HG03442 (cell line): ENCODE measurements around the gene PLPP1.
A peak's percentile ranks its signal among the peaks of the same experiment; 100 is the strongest.

Experiments
- ATAC-seq: cut with Tn5 transposase; IDR thresholded peaks from one replicate; pipeline ENCODE4 v1.9.1; 2021; ENCODE audit warnings: mild to moderate bottlenecking, moderate library complexity; ENCODE audit not compliant: unreplicated experiment

Gene PLPP1

DNA sequence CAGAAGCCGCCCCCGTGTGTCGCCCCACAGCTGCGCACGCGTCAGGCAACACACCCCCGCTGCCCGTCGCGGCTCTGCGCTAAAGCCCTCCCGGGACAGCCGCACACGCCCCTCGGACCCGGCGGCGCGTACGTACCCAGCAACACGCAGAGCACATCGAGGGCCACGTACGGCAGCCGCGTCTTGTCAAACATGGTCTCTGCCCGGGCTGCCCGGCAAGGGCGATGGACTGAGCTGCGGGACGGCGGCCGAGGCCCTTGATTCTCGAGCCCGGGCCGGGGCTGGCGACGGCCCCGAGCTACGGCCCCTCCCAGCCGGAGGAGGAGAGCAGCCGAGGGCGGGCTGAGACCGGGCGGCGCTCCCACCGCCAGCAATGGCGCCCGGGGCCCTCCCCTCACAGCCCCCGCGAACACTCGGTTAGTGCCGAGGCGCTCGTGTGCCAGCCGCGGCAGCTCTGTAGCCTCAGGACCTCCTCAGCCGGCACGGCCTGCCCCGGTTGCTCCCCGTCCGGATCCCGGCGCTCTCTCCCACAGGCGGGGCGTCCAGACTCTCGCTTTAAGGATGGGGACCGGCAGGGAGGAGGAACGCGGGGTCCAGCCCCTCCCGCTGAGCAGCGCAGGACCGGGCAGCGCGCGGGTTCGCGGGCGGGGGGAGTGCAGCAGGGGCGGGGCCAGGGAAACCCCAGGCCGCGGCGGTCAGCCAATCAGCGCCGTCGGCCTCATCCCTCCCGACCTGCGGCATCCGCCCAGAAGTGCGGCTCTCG, at the start of gene PLPP1:
Gene PLPP1 (minus strand): TSS at position 529 of the 763 bp plus-strand sequence. CDS start 335 bp downstream, at position 194.
- peak; percentile 80 for ATAC-seq

DNA sequence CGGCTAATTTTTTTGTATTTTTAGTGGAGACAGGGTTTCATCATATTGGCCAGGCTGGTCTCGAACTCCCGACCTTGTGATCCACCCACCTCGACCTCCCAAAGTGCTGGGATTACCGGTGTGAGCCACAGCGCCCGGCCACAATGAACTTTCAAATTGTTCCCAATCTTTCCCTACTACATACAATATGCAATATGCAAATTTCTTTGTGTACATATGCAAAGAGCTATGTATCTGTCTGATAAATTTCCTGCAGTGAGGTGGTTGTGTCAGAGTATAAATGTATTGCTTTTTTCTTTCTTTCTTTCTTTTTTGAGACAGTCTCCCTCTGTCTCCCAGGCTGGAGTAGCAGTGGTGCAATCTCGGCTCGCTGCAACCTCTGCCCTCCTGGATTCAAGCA, 48.8 kb upstream of the PLPP1 start:
- ATAC-seq: no peak

DNA sequence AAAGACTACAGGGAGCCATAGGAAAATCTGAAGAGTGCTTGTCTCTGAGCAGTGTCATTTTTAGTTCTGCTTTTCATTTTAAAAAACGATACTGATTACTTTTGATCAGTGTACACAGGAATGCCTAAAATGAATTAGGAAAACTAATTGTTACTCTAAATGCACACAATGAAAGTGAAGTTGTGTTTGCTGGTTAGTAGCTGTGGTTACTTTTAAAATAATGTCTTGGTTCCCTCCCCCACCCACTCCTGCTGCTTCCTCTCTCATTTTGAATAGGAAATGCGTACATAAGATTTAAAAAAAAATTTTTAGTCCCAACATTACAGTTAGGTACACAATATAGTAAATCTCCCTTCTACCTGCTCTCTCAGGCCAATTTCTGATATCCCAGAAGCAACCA, 47.5 kb upstream of the PLPP1 start:
- ATAC-seq: no peak

DNA sequence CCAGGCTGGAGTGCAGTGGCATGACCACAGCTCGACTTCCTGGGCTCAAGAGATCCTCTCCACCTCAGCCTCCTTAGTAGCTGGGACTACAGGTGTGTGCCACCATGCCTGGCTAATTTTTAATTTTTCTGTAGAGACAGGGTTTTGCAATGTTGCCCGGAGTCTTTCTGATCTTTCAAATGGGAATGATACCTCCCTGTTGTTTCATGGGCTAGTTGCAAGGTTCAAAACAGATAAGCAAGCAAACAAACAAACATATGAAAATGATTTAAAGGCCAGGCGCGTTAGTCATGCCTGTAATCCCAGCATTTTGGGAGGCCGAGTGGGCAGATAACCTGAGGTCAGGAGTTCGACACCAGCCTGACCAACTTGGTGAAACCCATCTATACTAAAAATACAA, 45.3 kb upstream of the PLPP1 start:
- no peak for ATAC-seq

DNA sequence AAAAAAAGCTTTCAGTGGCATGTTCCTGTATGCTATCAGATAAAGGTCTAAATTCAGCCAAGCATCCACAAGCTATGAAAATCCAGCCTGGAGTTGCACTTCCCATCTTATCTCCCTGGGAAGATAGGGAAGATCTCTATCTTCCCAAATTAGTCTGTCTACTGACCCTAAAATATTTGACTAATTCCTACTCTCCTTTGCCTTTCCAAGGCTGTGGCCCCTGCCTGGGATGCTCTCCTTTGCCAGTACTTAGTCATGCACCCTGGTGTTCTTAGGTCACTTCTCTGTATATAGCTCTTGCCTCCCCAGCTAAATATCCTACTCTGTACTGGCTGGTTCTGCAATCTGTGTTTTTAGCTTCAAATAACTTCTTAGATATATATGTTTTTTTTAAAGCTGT, 44.0 kb upstream of the PLPP1 start:
- no peak for ATAC-seq

DNA sequence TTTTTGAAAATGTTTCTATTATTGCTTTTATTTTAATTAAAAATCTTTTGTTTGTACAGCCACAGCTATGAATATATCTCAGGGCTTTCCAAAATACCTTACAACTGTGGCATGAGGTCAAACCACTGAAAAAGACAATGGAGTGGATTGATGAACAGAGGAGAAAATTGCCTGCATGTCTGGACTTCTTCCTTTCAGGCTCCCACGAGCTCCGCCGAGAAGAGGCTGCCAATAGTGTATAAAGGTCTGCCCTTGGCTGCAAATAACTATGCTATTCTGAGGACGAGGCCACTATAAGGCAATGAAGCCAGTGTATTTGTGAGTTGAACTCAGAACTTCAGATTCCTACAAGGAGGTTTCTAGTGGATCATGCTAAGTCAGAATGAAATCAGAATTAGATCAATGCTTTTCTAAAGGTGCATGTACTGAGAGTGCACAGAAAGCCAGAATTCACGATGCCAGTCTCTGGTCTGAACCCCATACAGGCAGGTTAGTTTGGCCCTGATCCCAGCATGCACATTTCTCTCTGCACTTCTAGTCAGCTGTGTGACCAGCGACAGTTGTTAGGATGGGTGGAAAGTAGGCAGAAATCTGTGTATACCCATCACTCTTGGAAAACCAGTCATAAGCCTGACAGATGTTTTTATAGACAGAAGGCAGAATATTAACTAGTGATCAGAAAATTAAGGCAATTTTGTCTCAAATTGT, 42.7 kb upstream of the PLPP1 start:
- no peak for ATAC-seq

DNA sequence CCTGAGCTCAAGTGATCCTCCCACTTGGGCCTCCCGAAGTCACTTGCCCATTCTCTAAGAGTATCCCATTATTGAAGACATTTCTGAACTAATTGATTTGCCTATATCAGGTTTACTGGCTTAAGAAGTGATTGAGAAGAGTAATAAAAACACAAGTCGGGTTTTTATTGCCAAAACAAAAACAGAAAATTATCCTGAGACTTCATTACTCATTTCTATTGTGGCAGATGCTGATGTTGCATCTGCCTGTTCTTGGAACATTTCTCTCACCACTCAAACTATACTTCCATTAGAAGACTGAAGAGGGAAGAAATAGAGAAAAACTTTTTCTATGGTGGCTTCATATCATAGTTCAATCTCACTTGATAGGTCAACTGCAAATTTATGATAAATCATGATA, 41.9 kb upstream of the PLPP1 start:
- no peak for ATAC-seq

DNA sequence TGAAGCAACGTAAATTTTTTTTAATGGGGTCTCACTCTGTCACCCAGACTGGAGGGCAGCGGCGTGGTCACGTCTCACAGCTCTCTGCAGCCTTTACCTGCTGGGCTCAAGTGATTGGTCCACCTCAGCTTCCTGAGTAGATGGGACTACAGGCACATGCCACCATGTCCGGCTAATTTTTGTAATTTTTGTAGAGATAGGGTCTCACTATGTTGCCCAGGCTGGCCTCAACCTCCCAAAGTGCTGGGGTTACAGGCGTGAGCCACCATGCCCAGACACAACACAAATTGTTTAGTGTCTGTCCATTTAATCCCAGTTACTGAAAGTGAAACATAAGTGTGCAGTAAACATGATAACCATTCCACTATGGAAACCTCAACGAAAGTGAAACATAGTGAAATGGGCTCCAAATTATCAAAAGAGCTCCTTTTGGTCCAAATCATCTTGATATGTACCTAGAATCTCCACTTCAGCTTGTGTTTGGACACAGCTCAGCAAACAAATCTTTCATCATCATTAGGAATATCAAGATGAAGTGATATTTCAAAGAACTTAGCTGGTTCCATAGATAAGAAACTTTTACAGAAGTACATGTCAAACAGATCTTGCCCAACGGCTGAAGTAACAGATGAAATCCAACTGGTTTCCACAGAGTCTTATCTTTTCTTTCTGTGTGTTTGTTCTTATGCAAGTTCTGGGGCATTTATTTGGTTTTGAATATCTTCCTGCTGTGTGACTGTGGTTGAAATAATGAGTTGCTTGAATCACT, 41.2 kb upstream of the PLPP1 start:
- ATAC-seq: no peak

DNA sequence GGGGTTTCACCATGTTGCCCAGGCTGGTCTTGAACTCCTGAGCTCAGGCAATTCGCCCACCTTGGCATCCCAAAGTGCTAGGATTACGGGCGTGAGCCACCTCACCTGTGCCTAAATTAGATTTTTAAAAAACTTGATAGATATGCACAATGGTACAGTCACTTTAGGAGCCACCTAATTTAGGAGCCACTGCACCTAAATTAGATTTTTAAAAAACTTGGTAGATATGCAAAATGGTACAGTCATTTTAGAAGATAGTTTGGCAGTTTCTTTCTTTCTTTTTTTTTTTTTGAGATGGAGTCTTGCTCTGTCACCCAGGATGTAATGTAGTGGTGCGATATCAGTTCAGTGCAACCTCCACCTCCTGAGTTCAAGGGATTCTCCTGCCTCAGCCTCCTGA, 37.8 kb upstream of the PLPP1 start:
- ATAC-seq: peak; percentile 49

DNA sequence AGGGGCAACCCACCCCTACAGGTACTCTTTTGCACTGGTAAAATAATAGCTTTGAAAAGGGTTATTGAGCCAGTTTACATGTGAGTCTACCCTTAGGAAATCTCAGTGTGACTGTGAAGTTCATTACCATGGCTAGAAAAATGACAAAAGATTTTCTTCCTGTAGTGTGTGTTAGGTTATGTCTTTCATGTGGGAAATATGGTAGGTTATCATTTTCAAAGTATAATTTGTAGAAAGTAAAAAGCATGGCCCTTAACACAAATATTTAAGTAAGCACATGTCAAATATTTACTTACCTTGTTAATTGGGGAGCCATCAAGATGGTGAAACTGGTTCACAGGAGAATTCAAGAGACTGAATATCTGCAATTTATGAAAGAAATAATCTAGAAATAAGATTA, 37.3 kb upstream of the PLPP1 start:
- ATAC-seq: no peak

DNA sequence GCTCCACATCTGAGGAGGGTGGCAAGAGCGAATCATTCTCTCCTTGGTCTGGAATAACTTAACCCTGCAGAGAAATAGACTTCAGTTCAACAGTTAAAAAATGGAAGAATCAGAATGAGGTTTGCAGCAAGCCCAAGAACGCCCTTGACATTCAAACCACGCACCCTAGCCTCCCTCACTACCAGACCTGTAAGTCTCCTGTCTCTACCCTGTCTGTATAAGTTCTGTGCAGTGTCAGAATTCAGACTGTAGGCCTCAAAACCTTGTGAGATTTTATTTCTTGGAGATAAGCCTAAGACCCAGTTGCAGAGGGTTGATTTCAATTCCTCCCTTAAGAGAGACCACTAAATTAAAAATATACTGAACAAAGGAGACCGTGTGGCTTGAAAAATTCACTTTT, 35.8 kb upstream of the PLPP1 start:
- no peak for ATAC-seq

DNA sequence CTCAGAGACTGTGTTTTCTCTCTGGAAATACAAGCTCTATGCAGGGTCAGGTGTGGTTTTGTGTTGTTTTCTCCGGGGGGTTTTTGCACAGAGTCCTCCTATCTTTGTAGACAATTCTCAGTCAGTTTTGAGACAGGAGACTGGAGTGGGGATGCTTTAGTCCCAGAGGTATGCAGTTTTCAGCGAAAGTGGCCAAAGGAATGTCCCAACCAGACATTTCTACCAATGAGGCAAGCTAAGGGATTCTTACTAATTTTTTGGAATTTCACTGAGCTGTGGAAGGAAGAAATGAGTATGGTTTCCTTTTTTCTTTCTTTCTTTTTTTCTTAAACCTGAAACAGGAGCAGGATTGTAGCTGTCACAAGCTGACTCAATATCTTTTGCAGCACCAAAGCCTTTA, 35.3 kb upstream of the PLPP1 start:
- ATAC-seq: no peak

DNA sequence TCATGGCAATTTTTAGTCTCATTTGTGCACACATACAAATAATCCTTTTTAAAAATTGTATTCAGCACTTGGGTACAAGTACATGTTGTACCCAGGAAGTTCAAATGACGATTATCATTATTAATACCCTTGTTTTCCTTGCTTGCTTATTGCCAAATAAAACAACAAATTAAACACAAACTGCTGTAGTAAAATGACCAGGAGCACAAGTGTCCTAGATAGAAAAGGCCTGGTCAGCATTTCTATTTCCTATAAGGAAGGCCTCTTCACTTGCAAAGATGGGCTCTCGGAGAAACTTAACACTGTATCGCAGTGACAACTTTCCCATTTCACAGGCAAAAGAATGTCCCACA, 34.7 kb upstream of the PLPP1 start:
- ATAC-seq: no peak

DNA sequence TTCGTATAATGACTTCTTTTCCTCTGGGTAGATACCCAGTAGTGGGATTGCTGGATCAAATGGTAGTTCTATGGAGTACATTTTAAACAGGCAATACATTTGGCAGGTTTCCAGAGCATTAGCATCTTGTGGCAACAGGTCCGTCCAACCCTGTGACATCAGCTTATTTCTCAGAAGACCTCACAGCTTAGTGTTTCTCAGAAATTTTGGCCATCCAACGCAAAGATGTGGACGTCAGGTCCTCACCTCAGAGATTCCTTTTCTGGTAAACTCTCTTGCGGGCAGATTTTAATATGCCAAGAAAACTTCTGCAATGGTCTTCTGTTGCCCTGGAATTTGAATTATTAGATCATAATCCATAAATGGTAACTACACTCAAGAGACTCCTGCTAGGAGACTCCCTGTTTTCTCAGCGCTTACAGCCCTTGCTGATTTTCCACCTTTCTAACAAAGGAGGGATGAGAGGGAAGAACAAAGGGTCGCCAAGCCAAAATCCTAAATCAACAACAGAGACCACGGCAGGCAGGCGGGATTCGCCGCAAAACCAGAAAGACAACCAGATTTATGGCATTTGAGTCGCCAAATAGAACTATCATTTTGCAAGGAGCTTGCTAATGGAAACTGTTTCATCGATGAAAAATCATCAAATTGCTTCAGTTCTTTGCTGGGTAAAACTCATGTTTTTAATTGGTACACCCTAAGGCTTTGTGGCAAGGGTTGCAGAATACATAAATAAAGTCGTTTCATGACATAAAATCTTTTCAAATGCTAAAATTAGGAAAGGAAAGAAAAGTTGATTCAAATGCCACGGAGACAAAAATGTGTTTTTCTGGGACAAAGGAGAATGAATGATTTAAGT, 34.1 kb upstream of the PLPP1 start:
- no peak for ATAC-seq

DNA sequence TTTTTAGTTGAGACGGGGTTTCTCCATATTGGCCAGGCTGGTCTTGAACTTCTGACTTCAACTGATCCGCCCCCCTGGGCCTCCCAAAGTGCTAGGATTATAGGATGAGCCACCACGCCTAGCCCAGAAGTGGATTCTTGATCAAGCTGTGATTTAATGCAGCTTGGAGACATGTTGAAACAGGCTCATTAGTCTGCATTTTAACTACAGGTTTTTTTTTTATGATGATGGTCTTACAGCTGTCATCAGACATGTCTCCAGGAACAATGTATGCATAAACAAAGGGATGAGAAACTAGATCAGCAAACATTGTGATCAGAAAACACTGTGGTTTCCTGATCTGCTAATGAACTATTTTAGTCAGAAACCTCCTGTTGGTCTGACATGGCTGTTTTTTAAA, 30.0 kb upstream of the PLPP1 start:
- ATAC-seq: peak; percentile 65

DNA sequence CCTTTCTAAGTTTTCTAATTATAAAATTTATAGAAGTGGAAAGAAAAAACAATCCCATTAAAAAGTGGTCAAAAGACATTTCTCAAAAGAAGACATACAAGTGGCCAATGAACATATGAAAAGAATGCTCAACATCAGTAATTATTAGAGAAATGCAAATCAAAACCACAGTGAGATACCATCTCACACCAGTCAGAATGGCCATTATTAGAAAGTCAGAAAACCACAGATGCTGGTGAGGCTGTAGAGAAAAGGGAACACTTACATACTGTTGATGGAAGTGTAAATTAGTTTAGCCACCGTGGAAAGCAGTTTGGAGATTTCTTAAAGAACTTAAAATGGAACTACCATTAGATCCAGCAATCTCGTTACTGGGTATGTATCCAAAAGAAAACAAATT, 23.7 kb upstream of the PLPP1 start:
- no peak for ATAC-seq

DNA sequence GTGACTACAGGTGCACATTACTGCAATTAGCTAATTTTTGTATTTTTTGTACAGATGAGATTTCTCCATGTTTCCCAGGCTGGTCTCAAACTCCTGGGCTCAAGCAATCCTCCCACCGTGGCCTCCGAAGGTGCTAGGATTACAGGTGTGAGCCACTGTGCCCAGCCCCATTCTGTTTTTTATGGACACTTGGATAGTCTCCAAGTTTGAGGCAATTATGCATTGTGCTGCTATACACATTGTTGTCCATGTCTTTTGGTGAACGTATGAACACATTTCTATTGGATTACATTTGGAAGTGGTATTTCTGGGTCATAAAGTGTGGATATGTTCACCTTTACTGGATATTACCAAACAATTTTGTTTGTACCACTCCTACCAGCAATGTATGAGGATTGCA, 22.4 kb upstream of the PLPP1 start:
- no peak for ATAC-seq

DNA sequence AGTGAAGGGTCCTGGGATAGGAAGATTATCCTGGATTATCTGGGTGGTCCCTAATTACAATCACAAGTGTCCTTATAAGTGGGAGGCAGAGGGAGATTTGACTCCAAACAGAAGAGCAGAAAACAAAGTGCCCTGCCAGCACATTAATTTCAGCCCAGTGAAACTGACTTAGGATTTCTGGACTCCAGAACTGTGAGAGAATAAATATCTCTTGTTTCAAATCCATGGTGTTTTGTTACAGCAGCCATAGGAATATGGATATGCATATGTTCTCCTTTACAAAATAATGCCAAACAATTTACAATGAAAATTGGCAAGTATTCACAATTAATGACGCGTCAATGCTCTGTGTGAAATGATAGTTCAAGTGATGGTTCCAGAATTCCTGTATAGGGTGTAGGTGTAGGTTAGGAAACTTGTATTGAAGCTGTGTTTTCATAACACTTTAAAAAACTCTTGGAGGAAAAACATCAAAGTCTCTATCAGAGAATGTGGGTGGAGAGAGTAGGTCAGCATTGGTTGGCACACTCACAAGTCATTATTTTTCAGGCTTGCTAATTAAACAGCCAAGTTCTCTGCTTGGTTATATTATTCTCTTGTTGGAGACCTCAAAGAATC, 19.9 kb upstream of the PLPP1 start:
- no peak for ATAC-seq

DNA sequence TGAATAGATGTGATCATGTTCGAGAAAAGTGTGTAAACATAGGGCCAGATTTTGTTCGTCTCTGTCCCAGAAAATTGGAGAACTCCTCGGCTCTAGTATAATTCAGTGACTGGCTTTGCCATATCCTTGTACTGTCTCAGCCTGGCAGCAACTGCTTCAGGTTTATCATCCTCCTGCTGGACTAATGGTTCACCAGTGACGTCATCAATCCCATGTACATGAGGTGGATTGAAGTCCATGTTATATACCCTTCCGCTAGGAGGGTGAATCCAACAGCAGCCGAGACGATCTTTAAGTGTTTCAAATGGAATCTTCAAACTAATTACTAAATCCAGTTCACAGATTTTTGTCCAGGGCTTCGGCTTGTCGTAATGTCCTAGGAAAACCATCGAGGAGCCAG, 17.1 kb upstream of the PLPP1 start:
- ATAC-seq: no peak

DNA sequence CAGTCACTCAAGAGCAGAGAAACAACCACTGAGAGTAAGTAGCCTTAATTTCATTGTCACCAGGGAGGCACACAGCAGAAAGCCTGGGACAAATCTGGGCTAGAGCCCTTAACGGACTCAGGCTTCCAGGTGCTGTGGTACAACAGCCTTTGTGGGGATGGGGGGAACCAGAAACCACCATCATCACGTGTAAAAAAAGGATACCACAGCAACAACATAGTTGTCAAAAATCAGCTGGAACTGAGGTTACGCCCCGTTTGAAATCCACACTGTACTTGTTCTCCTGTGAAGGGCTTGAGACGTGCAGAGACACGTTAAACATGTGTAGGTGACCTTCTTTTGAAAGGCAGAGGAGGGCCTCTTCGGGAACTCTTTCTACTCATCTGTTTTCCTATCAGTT, 16.6 kb upstream of the PLPP1 start:
- no peak for ATAC-seq

DNA sequence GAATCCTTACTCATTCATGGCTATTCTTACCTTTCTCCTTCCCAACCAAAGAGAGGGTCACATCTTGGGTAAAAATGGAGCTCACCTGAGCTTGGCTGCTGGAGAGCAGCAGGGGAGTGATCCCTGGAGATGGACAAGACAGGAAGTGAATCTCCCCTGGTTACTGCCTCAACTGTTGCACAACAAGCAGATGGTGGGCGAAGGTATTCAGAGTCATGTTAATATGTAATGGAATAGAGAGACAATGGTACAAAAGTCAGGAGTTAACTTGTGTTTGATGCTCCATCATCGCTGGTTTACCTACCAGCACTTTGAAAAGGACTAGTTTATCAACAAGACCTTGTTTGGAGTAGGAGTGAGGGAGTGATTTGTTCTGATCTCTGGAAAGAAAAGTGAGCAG, 13.0 kb upstream of the PLPP1 start:
- no peak for ATAC-seq
